Aorta (tissue), 5 donors: ENCODE results near the gene OCRL. TPM values are rescaled to one million over a fixed set of nuclear protein-coding genes. Genes with fewer than 3 reads are reported as not detected.
"Not testable (repeated sequence)": the region's sequence is repeated elsewhere in the genome, so short reads cannot be mapped to it uniquely, and the experiment has no call there.

Experiments used
- ATAC-seq: fragments of 200-7000 bp; cut with Tn5 transposase; one replicate; pipeline ENCODE4 v1.9.1; 2022; ENCODE audit warnings: moderate library complexity; ENCODE audit not compliant: low FRiP score
- DNase-seq, 2 donors: peaks; one replicate each; pipeline ENCODE4 v3.0.0-alpha.2; 2020
- H3K27ac ChIP-seq, 2 donors: one replicate each; pipeline ENCODE4 v1.5.1; 2013; ENCODE audit warnings: low read length in 2 of 2, mild to moderate bottlenecking in 2 of 2, moderate library complexity in 2 of 2, control low read depth in 1 of 2, inconsistent platforms in 1 of 2, low read depth in 1 of 2
- H3K27me3 ChIP-seq, 2 donors: one replicate each; pipeline ENCODE4 v1.6.1; 2013; ENCODE audit warnings: control low read depth in 1 of 2, low read length in 1 of 2, mild to moderate bottlenecking in 1 of 2, moderate library complexity in 1 of 2; ENCODE audit not compliant: insufficient read depth in 2 of 2, control insufficient read depth in 1 of 2
- H3K36me3 ChIP-seq, 2 donors: one replicate each; pipeline ENCODE4 v1.6.1; 2013; ENCODE audit warnings: control low read depth in 1 of 2, low read length in 1 of 2, mild to moderate bottlenecking in 1 of 2; ENCODE audit not compliant: insufficient read depth in 2 of 2, control insufficient read depth in 1 of 2
- H3K4me1 ChIP-seq, 2 donors: one replicate each; pipeline ENCODE4 v1.6.1; 2013; ENCODE audit warnings: low read length in 2 of 2, control low read depth in 1 of 2, mild to moderate bottlenecking in 1 of 2, moderate library complexity in 1 of 2; ENCODE audit not compliant: insufficient read depth in 2 of 2, control insufficient read depth in 1 of 2
- H3K4me3 ChIP-seq, 2 donors: one replicate each; pipeline ENCODE4 v1.5.1; 2013; ENCODE audit warnings: low read length in 2 of 2, control low read depth in 1 of 2, mild to moderate bottlenecking in 1 of 2
- H3K9me3 ChIP-seq: one replicate; pipeline ENCODE4 v1.6.1; 2013; ENCODE audit warnings: mild to moderate bottlenecking, low read length; ENCODE audit not compliant: control insufficient read depth
- WGBS, 2 donors: extraction: QIAGEN DNeasy Blood & Tissue Kit; methylation state at CpG; one replicate each; pipeline ENCODE4 v1.1.7; 2013; 5-methylcytosine and 5-hydroxymethylcytosine counted together
- intact Hi-C, 2 donors: fragments of 100-400 bp; cut with DNase I; formaldehyde crosslinking; loops; one replicate each; pipeline versions ENCODE4 v1.14.2 to v1.15.0; 2022
- polyA plus RNA-seq, 2 donors: library from polyadenylated mRNA; stranded (reverse); fragments of 200-250 nt; gene quantifications; one replicate each; pipeline ENCODE4 v1.2.3, GENCODE V29; 2013
- total RNA-seq, 2 donors: library from RNA; stranded (reverse); fragmentation: NEBNext Ultra II Directional; extraction: Animal tissue kit (Norgen Biotek cat#: 25700); gene quantifications; one replicate each; pipeline ENCODE4 v1.2.1, GENCODE V29; 2021
- donor health status: healthy with polysubstance abuse.
- donor health status: Bipolar disorder and iron deficiency.
- donor health status: DM: no; HTN: no; CAD: no.
- donor health status: DM: no; HTN: no; CAD: no.
- donor health status: DM: yes; HTN: yes; CAD: no.

Gene OCRL
- total and polyA plus RNA-seq, 4 donors = 10.6 to 23.6 (median 18.2) TPM

DNA sequence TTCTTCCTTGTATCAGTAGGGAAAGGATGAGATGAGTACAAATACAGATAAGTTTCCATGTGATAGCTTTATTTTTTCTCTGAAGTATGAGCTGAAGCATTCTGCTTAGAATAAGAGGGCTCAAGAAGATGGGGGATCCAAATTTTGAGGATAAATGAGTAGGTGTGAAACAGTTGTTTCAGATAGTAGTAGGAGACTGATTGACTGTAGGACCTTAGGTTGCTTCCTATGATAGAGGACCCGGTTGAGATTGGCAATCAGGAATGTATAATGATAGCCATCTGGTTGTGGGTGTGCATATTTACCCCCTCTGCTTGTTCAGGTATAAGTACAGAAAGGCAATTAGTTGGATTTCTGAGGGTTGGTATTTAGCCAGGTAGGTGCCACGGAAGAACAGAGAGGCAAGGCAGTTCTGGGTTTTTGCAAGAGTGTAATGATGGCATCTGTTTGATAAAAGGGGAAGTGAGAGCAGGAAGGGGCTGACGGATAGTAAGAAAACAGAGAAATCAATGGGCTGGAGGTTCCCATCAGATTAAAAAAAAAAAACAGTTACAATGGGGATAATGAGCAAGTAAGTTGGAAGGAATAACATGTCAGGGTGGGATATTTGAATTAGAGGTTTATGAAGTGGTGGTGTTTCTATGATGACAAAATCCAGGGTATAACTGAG is 13.7 kb downstream of the OCRL start:
- intact Hi-C loops = no loop called here
- no peak for DNase-seq
- H3K27ac ChIP-seq = no peak overlapping the region
- no peaks in the 10 kb centered on the region for H3K9me3 ChIP-seq
- ATAC-seq = no peak
- no peaks in the 10 kb centered on the region for H3K36me3 ChIP-seq
- 68 to 91% methylated on average over 3 of the region's 3 CpGs for WGBS, 2 donors
- no peaks in the 10 kb centered on the region for H3K4me1 ChIP-seq
- no peak overlapping the region for H3K4me3 ChIP-seq
- H3K27me3 ChIP-seq = no peaks in the 10 kb centered on the region

DNA sequence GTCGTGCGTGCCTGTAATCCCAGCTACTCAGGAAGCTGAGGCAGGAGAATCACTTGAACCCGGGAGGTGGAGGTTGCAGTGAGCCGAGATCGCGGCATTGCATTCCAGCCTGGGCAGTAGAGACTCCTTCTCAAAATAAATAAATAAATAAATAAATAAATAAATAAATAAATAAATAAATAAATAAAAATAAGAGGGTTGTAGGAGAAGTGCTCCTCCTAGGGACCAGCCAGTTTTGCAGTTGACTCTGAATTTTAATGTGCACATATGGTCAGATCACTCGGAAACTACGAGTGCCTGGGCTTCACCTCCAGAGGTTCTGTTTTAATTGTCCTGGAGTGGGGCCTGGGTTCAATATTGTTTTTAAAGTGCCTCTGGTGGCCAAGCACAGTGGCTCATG is 14.8 kb downstream of the OCRL start:
- WGBS, 2 donors = 94 to 98% methylated on average over 8 of the region's 8 CpGs
- DNase-seq, H3K9me3 ChIP-seq, H3K27ac ChIP-seq, H3K36me3 ChIP-seq, ATAC-seq, intact Hi-C loops, H3K4me3 ChIP-seq, H3K4me1 ChIP-seq, H3K27me3 ChIP-seq: not testable (repeated sequence)

DNA sequence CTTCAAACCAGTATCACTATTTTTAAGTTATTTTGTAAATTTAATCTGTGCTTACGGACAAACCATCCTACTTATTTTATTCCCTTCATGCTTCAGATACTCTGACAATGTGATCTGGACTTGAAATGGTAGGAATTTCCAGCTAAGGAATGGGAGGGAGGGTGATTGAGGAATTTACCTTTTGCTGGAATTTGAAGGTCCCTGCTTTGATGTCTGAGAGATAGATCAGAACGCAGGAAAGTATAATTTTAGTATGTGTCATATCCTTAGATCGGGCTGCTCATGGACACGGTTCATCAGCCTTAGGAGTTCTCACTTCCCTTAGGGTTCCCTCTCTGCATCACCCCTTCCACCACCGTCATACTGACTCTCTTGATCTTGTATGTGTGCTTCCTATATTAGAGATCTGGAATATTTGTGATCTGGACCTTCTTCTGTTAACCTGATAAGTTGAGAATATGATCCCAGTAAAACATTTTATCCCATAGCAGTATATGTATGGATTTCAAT is 16.8 kb downstream of the OCRL start:
- Histone ChIP-seq H3K9me3 (no peaks in the 10 kb centered on the region), H3K4me1 (no peaks in the 10 kb centered on the region), H3K36me3 (no peaks in the 10 kb centered on the region), H3K27ac (no peak overlapping the region), H3K4me3 (no peak overlapping the region), H3K27me3 (no peaks in the 10 kb centered on the region)
- DNase-seq = no peak
- no peak for ATAC-seq
- intact Hi-C loops = no loop called here
- 82 to 92% methylated on average over 5 of the region's 5 CpGs for WGBS, 2 donors

DNA sequence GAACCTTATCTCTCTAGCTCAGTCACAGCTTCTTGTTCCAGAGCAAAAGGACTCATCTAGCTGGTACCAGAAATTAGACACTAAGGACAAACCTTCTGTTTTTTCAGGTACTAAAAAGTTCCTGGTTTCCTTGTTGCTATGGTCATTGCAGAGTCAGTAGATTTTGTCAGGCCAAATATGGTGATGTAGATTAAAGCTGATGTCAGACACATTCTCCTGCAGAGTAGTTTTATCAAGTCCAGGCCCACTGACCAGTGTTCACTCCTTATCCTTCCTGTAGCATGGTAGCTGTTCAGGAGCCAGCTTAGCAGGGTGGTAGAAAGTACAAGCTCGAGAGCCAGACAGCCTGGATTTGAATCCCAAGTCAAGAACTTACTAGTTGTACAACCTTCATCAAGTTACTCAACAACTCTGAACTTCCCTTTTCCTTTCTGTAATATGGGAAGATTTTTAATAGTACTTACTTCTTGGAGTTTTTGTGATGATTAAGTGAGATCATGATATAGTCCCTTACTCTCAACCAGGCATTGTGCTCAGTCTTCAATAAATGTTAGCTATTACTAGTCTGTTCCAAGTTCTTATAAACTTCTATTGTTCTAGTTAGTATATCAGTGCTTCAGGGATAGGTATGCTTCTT is 17.9 kb downstream of the OCRL start:
- Histone ChIP-seq H3K9me3 (no peaks in the 10 kb centered on the region), H3K4me1 (no peaks in the 10 kb centered on the region), H3K4me3 (no peak overlapping the region), H3K36me3 (no peaks in the 10 kb centered on the region), H3K27ac (no peak overlapping the region), H3K27me3 (no peaks in the 10 kb centered on the region)
- intact Hi-C loops = no loop called here
- WGBS, 2 donors = 27 to 36% methylated on average over 1 of the region's 1 CpG
- ATAC-seq = no peak
- no peak for DNase-seq

DNA sequence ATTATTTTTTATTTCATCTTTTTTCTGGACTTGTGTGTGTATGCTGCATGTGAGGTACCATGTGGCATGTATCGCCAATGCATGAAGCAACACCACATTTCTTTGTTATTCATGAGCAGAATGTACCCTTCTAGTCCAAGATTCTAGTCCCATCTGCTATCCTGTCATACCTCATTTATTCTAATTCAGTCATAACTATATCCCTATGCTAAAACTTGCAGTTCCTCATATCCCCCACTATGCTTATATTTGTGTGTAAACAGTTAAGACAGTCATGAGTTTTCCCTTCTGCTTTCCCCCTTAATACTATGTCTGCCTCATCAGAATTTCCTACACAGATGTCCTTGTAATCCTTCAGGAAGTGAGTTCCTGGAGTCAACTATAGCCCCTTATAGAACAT is 19.7 kb downstream of the OCRL start:
- no peaks in the 10 kb centered on the region for H3K4me1 ChIP-seq
- 96 to 97% methylated on average over 1 of the region's 1 CpG for WGBS, 2 donors
- H3K27me3 ChIP-seq = no peaks in the 10 kb centered on the region
- no peak overlapping the region for H3K27ac ChIP-seq
- DNase-seq = no peak
- H3K9me3 ChIP-seq = no peaks in the 10 kb centered on the region
- intact Hi-C loops = no loop called here
- no peak for ATAC-seq
- H3K4me3 ChIP-seq = no peak overlapping the region
- H3K36me3 ChIP-seq = no peaks in the 10 kb centered on the region

DNA sequence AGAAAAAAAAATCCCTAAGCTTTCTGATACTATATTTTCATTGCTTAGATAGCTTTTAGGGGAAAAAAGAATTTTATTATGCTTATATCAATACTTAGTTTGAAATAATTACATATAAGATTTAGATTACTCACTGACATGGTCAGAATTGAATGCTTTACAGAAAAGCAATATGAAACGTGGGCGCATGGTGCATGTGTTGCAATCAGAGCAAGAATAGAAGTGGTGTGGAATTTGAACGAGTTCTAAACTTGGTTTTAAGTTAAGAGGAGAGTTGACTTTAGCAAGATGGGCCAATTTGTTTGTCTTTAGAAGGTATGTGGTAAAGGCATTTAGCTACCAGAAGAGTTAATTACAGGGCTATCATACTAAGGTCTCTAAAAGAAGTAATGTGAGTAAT is 21.4 kb downstream of the OCRL start:
- Histone ChIP-seq H3K4me3 (no peak overlapping the region), H3K27ac (no peak overlapping the region), H3K4me1 (no peaks in the 10 kb centered on the region), H3K9me3 (no peaks in the 10 kb centered on the region), H3K36me3 (no peaks in the 10 kb centered on the region), H3K27me3 (no peaks in the 10 kb centered on the region)
- WGBS, 2 donors = 63 to 92% methylated on average over 3 of the region's 3 CpGs
- DNase-seq = no peak
- intact Hi-C loops = no loop called here
- no peak for ATAC-seq

DNA sequence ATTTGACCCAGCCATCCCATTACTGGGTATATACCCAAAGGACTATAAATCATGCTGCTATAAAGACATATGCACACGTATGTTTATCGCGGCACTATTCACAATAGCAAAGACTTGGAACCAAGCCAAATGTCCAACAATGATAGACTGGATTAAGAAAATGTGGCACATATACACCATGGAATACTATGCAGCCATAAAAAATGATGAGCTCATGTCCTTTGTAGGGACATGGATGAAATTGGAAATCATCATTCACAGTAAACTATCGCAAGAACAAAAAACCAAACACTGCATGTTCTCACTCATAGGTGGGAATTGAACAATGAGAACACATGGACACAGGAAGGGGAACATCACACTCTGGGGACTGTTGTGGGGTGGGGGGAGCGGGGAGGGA is 24.3 kb downstream of the OCRL start:
- H3K27ac ChIP-seq, H3K9me3 ChIP-seq, DNase-seq, ATAC-seq, H3K36me3 ChIP-seq, H3K4me1 ChIP-seq, intact Hi-C loops, H3K4me3 ChIP-seq, H3K27me3 ChIP-seq: not testable (repeated sequence)
- 94 to 95% methylated on average over 4 of the region's 5 CpGs for WGBS, 2 donors

DNA sequence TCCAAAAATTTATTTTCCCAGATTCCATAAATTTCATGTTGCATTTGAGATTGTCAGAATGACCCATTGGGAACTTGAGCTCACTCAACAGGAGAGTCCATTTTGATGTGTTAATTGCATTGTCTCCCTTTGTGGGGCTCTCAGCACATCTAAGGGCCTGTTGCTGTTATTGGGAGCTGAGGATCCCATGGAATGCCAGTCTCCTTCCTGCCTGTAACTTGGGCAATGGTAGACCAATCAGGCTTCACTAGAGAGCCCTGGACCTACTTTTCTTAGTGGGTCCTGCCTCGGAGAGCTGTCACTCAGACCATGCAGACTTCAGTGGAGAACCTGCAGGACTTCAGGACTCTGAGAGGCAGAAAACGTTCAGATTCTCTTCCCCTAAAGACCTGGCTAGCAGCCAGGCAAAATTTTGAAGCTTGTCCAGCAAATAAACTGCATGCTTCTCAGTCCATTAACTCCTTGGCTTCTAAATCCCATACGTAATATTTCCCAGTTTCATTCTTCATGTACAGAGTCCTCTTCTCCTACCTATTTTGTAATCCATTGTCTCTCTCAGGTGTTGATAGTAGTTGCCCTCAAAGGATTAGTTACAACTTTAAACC is 25.1 kb downstream of the OCRL start:
- ATAC-seq = no peak

DNA sequence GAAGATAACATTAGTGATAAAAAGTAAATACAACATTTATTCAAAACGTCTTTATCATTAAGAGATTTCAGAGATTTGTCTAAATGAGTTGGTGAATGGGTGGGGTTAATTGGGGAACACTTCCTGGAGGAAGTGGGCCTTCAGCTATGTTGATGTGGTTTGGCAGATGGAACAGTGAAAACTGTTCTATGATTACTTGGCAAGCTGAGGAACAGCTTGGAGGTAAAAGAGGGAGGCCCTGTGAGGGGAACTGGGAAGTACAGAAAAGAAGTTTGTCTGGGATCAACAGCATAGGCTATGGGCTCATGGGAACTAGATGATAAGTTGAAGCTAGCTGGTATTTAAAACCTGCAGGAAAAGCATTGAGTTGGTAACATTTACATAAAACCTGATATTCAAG is 26.0 kb downstream of the OCRL start:
- WGBS, 2 donors = 10 to 25% methylated on average over 1 of the region's 1 CpG
- H3K4me1 ChIP-seq = no peaks in the 10 kb centered on the region
- H3K27ac ChIP-seq = no peak overlapping the region
- ATAC-seq (no peak), DNase-seq (no peak)
- H3K4me3 ChIP-seq = no peak overlapping the region
- H3K9me3 ChIP-seq = no peaks in the 10 kb centered on the region
- peaks cover 0 to 2% of the 10 kb centered on the region in 2 donors for H3K36me3 ChIP-seq
- intact Hi-C loops = no loop called here
- no peaks in the 10 kb centered on the region for H3K27me3 ChIP-seq

More for the DNA sequence above, 25.1 kb downstream of the OCRL start:
- H3K4me3 ChIP-seq = no peak overlapping the region
- H3K4me1 ChIP-seq = no peaks in the 10 kb centered on the region
- 11 to 19% methylated on average over 3 of the region's 3 CpGs for WGBS, 2 donors
- peaks cover 0 to 2% of the 10 kb centered on the region in 2 donors for H3K36me3 ChIP-seq
- no peaks in the 10 kb centered on the region for H3K27me3 ChIP-seq
- intact Hi-C loops = no loop called here
- no peak for DNase-seq
- H3K9me3 ChIP-seq = no peaks in the 10 kb centered on the region
- no peak overlapping the region for H3K27ac ChIP-seq
